AG08395 (cell line): ENCODE measurements around the gene ADGRG1.

Experiments
- DNase-seq: peaks from one replicate; pipeline ENCODE4 v3.0.0; 2012; ENCODE audit warnings: mixed read lengths, low spot score

Gene ADGRG1

DNA sequence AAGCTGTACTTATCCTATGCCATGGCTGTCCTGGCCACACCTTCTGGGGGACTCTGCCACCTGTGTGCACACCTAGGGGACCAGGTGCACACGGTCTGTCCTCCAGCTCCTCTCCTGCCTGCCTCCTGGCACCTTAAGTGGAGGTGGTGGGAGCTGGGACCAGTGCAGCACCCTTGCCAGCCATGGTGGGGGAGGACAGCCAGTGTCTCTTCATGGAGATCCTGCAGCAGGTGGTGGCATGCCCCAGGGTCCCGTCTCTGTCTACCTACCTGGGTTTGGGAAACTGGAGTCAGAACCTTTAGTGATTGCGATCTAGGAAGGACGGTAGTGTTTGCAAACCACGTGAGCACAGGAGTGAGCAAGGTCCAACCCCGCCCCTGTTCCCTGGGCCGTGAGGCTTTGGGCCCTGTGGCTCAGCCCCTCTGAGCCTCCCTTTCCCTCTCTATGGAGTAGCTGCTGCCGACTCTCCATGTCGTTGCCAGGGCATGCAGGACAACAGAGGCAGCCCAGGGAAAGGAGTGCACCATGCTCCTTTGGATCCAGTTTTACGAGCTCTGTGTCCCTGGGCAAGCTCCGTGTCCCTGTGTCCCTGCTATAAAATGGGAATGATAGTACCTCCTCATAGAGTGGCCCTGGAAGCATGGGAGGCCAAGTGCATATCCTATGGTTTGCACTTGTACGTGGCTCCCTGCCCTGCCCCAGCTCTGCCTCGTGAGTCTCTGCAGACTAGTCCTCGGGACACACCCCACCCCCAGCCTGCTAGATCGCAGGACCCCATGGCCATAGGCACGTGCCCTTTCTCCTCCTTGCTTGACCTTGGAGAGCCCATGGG, 7.1 kb downstream of the ADGRG1 start:
- DNase-seq, result no peak

DNA sequence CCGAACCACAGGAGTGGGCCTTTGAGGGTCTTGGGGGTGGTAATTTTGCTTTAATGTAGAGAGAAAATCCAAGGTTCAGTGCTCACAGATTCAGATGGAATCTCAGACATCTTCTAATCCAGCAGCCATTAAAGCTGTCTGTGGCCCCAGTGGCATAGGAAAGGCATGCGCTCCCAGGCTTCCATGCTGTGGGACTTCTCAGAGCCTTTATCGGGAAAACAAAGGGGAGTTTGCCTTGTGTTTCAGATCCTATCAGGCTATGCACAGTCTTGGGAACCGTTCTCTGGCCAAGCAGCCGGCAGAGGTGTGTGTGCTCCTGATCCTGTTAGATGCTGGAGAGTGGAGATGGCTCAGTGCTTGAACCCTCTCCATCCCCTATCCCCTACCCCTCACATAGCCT, 7.8 kb downstream of the ADGRG1 start:
- DNase-seq, result no peak

DNA sequence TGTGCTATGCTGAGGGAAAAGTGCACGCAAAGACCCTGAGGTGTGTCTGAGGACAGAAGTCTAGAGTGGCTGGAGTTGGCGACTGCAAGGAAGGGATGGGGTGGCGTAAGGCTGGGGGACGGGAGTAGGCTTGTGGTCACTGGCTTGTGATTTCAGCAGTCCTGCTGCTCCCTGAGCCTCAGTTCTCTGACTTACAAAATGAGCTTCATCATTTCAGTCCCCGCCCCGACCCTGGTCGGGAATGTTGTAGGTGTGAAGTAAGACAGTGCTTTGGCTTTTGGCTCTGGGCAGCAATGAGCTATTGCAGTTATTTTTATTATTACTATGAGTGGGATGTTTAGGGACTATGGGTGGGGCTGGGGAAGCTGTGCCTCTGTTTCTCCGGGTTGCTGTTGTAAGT, 8.6 kb downstream of the ADGRG1 start:
- DNase-seq, result no peak

DNA sequence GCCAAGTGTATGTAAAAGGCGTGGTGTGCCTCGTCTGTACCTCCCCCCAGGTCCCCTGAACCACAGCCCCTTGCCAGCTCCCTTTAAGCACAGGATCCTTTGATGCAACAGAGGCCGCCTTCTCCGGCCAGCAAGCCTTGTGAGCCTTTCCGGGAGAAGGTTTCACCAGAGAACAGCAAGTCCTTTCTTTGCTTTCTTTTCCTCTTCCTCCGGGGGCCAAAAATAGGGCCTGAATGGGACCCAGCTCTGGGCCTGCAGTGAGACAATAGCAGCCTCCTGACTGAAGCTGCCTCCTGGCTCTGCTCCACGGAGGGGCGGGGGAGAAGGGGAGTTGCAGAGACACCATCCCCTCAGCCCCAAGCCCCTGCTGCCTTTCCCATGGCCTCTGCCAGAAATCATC, 9.0 kb downstream of the ADGRG1 start:
- no peak for DNase-seq

DNA sequence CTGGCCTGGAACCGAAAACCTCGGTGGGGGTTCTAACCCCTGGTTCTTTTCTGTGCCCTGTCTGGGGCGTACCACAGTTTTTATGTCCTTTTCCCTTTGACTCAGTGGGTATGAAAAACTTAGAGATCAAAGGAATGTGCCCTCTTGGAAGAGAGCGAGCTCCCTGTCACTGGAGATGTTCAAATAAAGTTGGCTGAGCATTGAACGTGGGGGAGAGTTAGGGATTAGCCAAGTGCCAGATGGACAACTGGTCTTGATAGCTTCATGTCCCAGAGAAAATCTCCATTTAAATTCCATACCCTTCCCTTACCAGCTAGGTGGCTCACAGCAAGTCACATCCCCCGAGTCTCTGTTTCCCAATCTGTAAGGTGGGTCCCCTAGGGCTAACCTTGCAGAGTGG, 9.5 kb downstream of the ADGRG1 start:
- DNase-seq, result no peak

DNA sequence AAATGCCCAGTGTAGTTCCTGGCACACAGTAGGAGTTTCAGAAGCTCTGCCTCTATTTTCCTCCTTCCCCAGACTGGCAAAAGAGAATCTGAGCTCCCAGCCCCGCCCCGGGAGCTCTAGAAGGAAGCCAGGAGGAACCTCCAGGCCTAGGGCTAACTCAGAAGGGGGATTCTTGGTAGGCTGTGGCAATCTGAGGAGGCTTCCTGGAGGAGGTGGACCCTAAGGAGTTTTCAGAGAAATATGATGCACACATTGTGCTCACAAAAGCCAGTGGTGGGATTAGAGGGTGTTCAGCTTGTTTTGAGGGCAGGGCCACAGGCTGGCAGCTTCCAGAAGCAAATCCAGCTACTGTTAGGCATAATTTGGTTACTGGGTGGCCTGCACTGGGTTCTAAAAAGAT, 10.0 kb downstream of the ADGRG1 start:
- DNase-seq, result no peak

DNA sequence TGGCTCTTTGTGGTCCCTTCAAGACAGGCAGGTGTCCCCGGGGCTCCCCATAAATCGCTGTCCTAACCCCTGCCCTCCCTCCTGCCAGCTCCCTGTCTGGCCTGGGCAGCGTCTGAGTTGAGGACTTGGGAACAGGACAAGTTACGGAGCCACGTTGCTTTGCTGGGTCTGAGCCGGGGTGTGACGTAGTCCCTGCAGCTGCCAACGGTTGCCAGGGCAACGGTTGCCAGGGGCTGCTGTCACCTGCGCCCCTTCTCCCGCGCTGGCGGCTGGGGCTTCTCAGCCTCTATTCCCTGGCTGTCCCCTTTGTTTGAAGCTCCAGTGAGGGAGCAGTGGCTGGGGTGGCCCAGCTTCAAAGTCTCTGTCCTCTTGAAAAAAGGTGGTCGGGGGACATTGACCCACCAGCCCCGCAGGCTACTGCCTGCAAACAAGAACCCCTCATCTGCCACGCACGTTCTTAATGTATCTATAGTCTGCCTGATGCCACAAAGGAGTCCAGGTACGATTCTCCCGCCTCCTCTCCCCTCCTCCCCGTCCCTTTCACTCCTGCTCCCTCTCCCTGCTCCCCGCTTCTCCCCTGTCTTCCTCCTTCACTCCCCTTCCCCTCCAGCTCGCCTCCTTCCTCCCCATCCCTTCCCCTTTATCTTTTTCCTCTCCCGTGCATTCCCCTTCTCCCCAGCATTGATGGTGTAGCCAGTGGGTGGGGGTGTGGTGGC, 10.9 kb downstream of the ADGRG1 start:
- peak; percentile 19 for DNase-seq

DNA sequence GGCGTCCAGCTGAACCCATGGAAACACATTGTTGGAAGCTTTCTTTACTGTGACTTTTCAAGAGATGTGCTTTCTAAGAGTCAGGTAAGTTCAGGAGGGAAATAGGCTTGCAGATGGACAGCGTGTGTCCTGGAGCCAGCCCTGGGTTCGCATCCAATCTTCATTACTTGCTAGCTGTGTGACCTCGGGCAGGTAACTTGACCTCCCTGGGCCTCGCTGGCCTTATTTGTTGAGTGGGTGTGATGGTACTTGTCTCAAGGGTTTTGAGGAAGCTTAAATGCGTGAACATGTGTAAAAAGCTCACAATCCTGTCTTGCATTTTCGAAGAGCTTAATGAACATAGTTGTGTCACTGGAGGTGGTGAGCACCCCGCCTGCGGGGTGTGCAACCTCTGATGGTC, 11.8 kb downstream of the ADGRG1 start:
- DNase-seq, result no peak

DNA sequence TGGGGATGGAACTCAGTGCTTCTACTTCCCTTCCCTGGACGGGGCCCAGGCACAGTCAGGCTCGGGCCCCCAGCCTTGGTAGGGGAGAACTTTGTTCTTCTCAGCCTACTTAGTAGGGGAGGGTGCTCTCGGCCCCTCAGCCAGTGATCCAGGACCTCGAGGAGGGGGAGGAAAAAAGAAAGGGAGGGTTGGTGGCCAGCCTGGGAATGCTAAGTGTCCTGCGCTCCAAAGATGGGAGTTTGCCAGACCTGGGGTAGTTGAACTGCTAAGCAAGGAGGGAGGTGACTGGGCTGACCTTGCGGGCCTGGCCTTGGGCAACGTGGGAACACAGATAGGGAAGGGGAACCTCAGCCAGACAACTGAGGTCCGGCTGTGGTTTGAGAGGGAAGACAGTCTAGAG, 12.2 kb downstream of the ADGRG1 start:
- DNase-seq, result no peak

DNA sequence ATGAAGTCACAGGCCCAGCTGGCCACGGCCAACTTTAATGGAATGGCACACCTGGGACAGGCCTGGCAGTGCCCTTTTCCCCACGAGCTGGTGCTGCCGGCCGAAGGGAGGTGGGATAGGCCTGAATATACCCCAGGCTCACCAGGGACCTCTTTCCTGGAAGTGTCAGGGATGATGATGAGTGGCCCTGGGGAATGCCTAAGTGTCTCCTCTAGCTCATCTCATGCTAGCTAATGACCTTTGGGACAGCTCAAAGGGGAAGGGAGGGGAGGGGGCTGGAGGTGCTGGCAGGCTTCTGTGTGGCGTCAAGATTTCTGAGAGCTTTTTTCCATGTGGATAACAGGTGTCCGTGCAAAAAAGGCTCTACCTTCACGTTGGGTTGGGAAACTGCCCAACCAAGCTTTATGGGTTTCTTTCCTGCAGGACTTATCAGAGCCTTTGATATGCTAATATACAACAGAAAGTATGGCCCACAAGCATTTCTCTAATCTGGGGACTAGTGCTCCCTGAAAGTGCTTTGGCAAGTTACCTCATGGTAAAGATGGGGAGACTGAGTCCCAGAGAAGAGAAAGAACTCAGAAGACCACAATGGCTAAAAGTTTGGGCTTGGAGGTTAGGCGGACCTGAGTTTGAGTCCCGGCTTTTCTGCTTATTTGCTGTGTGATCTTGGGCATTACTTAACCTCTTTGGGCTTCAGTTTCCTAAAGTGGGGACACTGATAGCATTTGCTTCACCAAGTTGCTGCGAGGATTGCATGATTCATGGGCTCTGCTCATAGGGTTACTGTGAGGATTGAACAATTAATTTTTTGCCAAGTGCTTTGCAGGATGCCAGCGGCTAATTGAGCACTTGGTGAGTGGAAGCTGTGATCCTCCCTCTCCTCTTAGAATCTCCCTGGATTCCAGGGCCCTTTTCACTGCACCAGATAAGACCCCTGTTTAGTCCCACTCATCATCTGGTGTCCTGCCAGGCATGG, 14.0 kb downstream of the ADGRG1 start:
- no peak for DNase-seq

DNA sequence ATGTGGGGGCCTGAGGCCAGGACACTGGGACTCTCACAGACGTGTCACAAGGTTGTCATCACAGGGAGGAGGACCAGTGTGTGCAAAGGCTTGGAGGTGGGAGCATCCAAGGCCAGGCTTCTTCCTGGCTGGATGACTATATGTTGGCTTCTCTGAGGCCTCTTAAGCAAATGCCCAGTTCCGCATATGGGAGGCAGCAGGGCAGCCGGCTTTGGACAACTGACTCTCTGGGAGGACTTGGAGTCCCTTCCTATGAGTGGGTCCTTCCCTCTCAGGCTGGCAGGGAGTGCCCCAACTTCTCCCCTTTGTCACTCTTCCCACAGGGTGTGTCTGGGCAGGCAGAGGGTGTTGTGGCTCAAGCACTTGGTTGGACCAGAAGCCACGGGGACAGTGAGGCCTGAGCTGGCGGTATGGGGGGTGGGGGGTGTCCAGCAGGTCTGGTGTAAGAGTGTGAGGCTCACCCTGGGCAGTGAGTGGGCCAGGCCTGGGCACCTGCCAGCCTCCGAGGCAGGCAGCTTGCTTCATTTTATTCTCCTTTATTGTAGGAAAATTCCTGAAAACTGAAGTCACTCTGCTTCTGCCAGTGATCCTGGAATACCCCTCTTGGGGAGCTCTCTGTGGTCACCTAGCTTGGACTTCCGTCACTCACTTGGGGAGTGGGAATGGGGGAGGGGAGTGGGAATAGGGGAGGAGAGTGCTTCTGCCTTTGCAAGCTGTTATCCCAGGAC, 14.9 kb downstream of the ADGRG1 start:
- peak; percentile 60 for DNase-seq

DNA sequence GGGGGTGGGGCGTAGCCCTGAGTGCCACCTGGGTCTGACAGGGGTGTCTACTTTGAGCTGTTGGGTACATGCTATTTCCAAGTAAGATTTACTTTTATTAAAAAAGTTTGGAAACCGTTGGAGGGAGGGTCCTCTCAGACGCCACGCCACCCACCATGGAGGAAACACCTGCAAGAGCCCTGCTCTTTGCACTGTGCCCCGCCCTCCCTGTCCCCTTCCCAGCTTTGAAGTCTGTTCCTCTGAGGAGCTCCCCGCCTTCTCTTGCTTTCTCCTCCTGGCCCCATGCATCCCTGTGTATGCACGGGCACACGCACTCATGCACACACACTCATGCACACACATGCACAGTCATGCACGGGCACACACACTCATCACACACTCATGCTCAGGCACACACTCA, 15.5 kb downstream of the ADGRG1 start:
- DNase-seq, result no peak

DNA sequence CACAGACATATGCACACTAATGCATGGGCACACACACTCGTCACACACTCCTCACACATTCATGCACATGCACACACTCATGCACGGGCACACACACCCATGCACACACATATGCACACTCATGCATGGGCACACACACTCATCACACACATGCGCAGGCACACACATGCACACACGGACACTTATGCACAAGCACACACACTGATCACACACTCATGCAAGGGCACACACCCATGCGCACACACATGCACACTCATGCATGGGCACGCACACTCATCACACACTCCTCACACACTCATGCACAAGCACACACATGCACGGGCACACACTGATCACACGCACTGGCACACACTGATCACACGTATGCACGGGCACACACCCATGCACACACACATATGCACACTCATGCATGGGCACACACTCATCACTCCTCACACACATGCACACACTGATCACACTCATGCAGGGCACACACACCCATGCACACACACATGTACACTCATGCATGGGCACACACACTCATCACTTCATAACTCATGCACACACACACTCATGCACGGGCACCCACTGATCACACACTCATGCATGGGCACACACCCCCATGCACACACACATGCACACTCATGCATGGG, 16.1 kb downstream of the ADGRG1 start:
- DNase-seq, result no peak

DNA sequence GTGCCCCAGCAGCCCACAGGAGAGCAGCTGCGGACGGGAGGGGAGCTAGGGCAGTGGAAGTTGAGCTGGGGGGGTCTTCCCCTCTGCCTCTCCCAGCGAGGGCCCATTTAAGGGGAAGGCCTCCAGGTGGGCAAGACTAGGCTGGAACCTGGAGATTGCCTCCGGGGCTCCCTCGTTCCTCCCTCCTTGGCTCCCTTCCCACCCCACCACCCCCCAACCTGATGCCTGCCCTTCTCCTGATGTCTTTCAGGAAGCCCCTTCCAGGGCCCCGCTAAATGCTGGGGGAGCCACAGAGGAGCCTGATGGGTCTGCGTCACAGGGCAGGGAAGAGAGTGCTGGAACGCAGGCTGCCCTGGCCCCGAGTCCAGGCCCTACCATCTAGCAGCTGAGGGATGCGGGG, 16.7 kb downstream of the ADGRG1 start:
- DNase-seq, result no peak

DNA sequence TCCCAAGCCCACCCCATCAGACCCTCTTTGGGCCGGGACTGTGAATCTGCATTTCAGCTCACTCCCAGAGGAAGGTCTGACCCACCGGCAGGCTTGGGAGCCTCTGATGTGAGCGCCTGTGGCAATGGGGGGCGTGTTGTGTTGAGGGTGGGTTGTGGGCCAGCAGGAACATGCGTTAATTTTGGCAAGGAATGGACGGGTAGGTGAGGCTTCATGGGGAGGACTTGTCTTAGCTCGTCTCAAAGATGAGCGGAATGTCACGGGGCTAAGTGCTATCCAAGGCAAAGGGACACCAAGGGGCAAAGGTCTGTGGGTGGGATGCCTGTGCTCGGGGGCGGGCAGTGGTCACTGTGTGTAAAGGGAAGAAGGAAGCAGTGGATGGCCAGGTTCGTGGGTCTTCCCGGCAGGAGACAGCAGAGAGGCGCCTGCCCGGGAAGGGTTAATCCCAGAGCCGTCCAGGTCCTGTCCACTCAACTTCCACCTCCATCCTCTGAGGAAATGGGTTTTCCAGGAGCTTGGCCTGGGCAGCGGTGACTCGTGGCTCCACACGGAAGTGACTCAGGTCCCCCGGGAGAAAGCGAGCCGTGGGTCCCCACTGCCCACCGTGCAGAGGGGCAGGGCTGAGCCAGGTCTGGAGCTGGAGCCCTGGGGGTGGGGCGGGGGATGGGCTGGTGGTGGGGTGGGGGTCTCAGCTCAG, 17.4 kb downstream of the ADGRG1 start:
- peak; percentile 69 for DNase-seq

DNA sequence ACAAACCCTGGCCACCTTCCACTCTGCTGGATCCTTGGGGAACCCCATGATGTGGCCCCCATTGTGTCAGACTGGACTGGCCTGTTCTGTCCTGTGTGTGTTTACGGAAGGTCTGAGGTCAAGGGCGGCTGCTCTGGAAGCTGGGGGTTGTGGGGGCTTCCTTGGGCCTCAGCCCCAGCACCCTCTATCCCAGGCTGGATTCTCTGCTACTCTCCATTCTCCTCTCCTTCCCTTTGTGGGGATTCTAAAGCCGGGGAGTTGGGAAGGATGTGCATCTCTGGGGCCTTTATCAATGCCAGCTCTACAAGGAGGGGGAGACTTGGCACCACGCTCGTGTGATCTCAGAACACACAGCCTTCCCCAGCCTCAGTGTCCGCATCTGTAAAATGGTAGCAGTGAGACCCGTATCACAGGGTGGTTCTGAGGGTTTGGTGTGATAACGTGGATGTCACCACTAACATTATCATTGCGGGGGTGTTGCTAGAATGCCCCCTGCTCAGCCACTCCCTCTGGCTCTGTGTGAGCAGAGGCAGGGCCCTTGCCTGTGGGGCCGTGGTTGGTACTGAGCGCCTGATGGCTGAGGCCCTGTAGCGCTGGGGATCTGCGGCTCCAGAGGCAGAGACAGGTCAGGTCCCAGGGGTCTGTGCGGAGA, 18.1 kb downstream of the ADGRG1 start:
- no peak for DNase-seq

DNA sequence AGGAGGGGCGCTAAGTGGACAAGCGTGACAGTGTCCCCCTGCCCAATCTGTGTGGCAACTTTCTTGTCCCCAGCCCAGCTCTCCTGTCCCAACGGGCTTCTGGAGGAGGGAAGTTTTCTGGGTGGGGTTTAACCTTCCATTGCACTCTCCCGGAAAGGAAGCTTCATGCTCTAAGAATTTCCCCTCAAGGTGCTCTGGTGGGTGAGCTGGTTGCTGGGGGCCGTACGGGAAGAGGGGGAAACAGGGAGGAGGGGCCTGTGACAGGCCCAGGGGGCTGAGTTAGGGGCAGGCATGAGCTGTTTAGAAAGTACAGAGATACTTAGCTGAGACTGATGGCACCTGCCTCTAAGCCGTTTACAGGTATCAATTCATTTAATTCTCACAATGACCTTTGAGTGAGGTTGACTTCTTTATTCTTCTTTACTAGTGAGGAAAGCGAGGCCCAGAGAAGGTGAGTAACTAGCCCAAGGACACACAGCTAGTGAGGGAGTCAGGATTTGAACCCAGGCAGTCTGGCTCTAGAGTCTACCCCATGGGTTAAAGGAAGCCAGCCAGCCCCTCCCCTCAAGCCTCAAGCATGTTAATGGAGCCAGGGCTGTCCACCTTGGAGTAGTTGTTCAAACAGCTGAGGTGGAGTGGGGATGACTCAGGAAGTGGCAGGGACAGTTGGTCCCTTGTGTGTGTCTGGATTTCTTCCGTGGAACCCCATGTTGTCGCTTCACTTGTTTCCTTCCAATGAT, 18.9 kb downstream of the ADGRG1 start:
- DNase-seq, result no peak

DNA sequence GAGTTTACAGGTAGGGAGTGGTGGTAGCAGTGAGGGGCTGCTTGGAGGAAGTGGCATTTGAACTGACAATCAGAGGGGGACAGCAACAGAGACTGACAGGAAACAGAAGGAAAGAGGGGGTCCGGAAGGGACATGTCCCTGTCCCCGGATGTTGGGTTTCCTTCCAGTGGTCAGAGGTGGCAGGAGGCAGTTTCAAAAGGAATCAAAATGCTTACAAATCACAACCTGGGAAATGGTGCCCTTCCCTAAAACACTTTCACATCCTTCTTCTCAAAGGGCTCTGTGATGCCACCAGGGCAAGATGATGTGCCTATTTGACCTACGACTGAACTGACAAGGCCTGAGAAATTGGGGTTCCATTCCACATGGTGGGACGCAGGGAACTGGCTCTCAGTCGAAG, 19.7 kb downstream of the ADGRG1 start:
- no peak for DNase-seq
